Dermis microvascular lymphatic vessel endothelial cell (primary cell): ENCODE data around the gene FRMD4A. TPM values are rescaled to one million over a fixed set of nuclear protein-coding genes. Genes with fewer than 3 reads are reported as not detected.

Experiments
- DNase-seq, 2 donors: peaks; one replicate each; pipeline versions ENCODE4 v3.0.0 to v3.0.0-alpha.2; 2010; ENCODE audit warnings: low read depth in 2 of 2
- total RNA-seq: library from RNA; depleted of rRNA; stranded (reverse); fragments of >200 nt; gene quantifications from 2 replicates; pipeline ENCODE4 v1.2.1, GENCODE V29; 2014

The FRMD4A gene
- total RNA-seq, 1 donor from 2014 or later: 16.3 TPM

GRCh38 chr10:13658871-13659685, 671.6 kb downstream of the FRMD4A start:
- DNase-seq: peak in 1 of 2 donors; percentile 73

- DNase-seq: no peak
Measured at GRCh38 chr10:13658264-13658663, 672.5 kb downstream of the FRMD4A start.

GRCh38 chr10:13657101-13657680, 673.5 kb downstream of the FRMD4A start:
- DNase-seq: no peak

- DNase-seq: no peak
Measured at GRCh38 chr10:13656337-13657100, 674.2 kb downstream of the FRMD4A start.

- DNase-seq: no peak
Measured at GRCh38 chr10:13654846-13655245, 675.9 kb downstream of the FRMD4A start.

DNA sequence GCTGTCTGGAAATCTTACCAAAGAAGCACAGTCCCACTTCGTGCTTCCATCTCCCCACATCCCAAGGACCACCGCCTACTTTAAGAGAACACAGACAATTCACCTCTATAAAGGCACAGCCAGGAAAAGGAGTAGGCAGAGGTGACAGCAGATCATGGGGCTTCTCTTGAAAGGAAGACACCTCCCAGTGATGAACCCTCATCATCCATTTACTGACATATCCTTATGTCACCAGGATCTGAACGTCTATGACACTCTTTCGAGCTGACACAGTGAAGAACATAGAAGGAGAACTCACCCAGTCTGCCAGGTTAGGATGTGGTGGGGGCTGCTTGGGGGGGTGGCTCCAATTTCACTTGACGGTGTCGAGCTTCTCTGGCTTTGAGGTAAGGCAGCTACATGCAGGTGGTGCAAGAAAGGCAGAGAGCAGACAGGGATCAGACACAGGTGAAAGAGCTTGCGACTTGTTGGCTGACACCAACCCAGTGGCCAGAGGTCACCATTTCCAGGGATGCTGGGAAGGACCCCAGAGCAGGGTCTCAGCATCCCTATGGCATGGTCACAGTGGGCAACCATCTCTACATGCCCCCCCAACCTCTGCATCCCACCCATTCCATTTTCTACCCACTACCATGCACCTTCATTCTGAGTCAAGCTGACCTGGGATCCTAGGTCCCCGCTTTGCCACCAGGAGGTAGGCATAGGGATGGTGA, 676.5 kb downstream of the FRMD4A start:
- DNase-seq: no peak

DNA sequence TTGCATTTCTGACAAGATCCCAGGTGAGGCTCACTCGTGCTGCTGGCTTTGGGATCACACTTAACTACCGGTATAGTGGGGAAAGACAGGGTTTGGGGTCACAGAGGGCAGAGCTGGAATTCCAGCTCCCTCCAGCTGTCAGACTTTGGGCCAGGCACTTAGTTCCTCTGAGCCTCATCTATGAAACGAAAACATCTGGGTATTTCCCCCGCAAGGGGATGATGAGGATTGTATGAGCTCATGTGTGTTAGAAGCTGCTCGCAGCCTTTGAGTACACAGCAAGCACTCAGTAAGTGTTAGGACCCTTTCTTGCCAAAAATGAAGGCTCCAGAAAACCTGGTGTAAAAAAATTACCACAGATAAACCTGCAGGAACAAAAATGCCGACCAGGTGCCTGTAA, 677.9 kb downstream of the FRMD4A start:
- DNase-seq: no peak

DNA sequence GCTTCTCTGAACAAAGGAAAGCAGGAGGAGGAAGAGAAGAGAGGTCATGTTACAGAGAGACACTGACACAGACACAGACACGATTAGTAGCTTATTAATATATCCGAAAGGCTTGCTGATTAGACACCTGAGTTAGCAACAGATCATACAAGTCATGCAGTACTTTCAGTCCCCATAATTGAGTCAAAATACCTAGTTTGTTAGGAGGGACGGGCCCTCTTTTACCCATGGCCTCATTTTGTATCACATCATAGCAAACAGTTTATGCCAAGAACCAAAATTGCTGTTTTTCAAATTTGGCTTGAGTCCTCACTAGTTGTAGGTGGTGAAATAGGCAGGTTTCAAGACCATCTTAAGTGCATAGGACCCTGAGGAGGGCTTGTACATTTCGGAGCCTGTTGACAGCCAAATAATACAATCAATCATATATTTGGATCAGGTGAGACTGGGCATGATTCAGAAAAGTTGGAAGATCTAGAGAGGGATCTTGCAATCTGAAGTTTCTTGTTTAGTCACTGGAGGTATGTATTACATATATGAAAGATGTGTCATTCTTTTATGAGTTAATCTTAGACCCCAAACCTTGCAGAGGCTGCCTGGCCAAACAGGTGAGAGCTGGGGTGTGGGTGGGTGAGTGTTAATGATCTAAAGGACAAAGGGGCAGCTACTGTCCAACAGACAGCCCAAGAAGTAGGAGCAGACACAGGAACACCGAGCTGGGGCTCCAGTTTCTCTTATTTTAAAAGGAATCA, 678.6 kb downstream of the FRMD4A start:
- no peak for DNase-seq

GRCh38 chr10:13650961-13651360, 679.8 kb downstream of the FRMD4A start:
- no peak for DNase-seq

GRCh38 chr10:13649844-13650520, 680.7 kb downstream of the FRMD4A start:
- DNase-seq: no peak

- no peak for DNase-seq
Measured at GRCh38 chr10:13648425-13648824, 682.3 kb downstream of the FRMD4A start.

- DNase-seq: no peak
Measured at GRCh38 chr10:13644866-13645265, 685.9 kb downstream of the FRMD4A start.

DNA sequence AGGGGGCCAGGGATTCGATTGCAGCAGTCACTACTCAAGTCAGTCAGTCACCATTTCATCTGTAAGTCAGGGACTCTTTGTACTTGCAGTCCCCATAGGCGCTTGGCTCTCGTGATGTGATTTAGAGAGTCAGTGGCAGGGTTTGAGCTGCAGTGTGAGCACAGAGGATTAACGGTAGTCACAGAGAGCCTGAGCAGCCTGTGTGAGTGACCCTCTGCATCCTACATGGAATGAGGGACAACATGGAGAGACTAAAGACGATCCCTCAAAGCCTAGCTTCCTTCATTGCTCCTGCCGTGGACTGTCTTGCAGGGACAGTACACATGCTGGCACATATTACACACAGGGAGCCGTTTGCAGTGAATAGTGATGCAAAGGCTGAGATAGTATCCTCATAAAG, 687.7 kb downstream of the FRMD4A start:
- no peak for DNase-seq

GRCh38 chr10:13642293-13642692, 688.4 kb downstream of the FRMD4A start:
- DNase-seq: no peak

- no peak for DNase-seq
Measured at GRCh38 chr10:13637894-13638293, 692.8 kb downstream of the FRMD4A start.

- DNase-seq: peak in 1 of 2 donors; percentile 60
Measured at GRCh38 chr10:13637303-13637856, 693.3 kb downstream of the FRMD4A start.

- DNase-seq: no peak
Measured at GRCh38 chr10:13636776-13637175, 693.9 kb downstream of the FRMD4A start.

GRCh38 chr10:13634207-13634606, 696.5 kb downstream of the FRMD4A start:
- DNase-seq: no peak

- no peak for DNase-seq
Measured at GRCh38 chr10:13633689-13634088, 697.0 kb downstream of the FRMD4A start.

GRCh38 chr10:13632884-13633440, 697.8 kb downstream of the FRMD4A start:
- DNase-seq: no peak
